ENCODE results near the gene ADGRE2.

- TF ChIP-seq CTCF (IDR thresholded peaks at IDR 0.05) (no peak), POLR2AphosphoS5 (IDR thresholded peaks at IDR 0.05; ENCODE audit: insufficient read depth in 1 of 2, low read depth in 1 of 2) (no peak), POLR2A (IDR thresholded peaks at IDR 0.05) (no peak)
Observed at GRCh38 chr19:14683439-14683838, 94.9 kb downstream of the ADGRE2 start.

All from vagina (tissue), 2 donors.